ENCODE data around the gene ABCG4.

GRCh38 chr11:119167933-119168332, 19.1 kb downstream of the ABCG4 start:
- no peak for TF ChIP-seq CTCF (IDR thresholded peaks at IDR 0.05; ENCODE audit: low read depth, low read length, poor library complexity, severe bottlenecking)
- no peak for TF ChIP-seq EZH2phosphoT487 (IDR thresholded peaks at IDR 0.05; ENCODE audit: borderline replicate concordance, low read length)

Data from DOHH2 (cell line).